K562 (cell line): ENCODE data around the gene EPHB2. TPM values are rescaled to one million over a fixed set of nuclear protein-coding genes. Genes with fewer than 3 reads are reported as not detected.

Experiments used
- ATAC-seq: fragments of 200-7000 bp; cut with Tn5 transposase; 3 replicates; pipeline ENCODE4 v1.9.1; 2020; ENCODE audit warnings: moderate library complexity
- BruUV-seq: library from RNA; stranded (reverse); fragments of 400-500 nt; replicated peaks from 2 replicates; lab custom pipeline; 2021; lab: Mats Ljungman, UMichigan
- CTCF ChIA-PET: fragments of 300-600 bp; formaldehyde crosslinking; extraction: SDS; loops from one replicate; lab custom pipeline; 2021; ENCODE audit warnings: low intra/inter-chr PET ratio; lab: Yijun Ruan, JAX
- POLR2A ChIA-PET: fragments of 300-600, 350-650 bp; sonication (Branson Sonifier 250); formaldehyde crosslinking; extraction: SDS; loops from one replicate; lab custom pipeline; 2021; ENCODE audit warnings: antibody characterized with exemption, inconsistent platforms; lab: Yijun Ruan, JAX
- DNase-seq, 4 experiments: peaks; one replicate each; pipeline versions ENCODE4 v3.0.0 to v3.0.0-alpha.2; 2011 to 2018; ENCODE audit warnings: low spot score in 3 of 4, mixed read lengths in 3 of 4; ENCODE audit errors: extremely low read depth in 1 of 4
- FAIRE-seq: peaks from 2 replicates; lab custom pipeline; 2011; peaks lifted over from hg19 to GRCh38; lab: Jason Lieb, UNC
- H2AFZ ChIP-seq: 2 replicates; pipeline ENCODE4 v1.6.0; 2011; ENCODE audit warnings: low read depth, low read length, control low read depth, inconsistent platforms
- H3K27ac ChIP-seq: fragments of 200-600 bp; 3 replicates; pipeline ENCODE4 v1.8.0; 2011; ENCODE audit warnings: low read depth, mild to moderate bottlenecking, control low read depth, inconsistent platforms, low read length, moderate library complexity, mixed read lengths; ENCODE audit errors: extremely low read depth
- H3K27me3 ChIP-seq, 2 experiments: fragments of 300-600 bp in 1 of 2; 2 replicates in 1 of 2; 3 replicates in 1 of 2; pipeline versions ENCODE4 v1.6.0 to v1.8.0; 2011; ENCODE audit warnings: inconsistent platforms in 2 of 2, low read length in 2 of 2, mild to moderate bottlenecking in 1 of 2, mixed read lengths in 1 of 2, moderate library complexity in 1 of 2; ENCODE audit not compliant: control insufficient read depth in 2 of 2, insufficient read depth in 2 of 2
- H3K36me3 ChIP-seq: fragments of 300-600 bp; 3 replicates; pipeline ENCODE4 v1.8.0; 2011; ENCODE audit warnings: mild to moderate bottlenecking, low read length, inconsistent platforms; ENCODE audit not compliant: control insufficient read depth, insufficient read depth
- H3K4me1 ChIP-seq, 2 experiments: fragments of 200-600 bp in 1 of 2; replicated peaks in 1 of 2; 2 replicates in 1 of 2; 3 replicates in 1 of 2; pipeline versions ENCODE4 v1.5.1 to v1.8.0; 2011; ENCODE audit warnings: inconsistent platforms in 2 of 2, low read length in 2 of 2, mild to moderate bottlenecking in 1 of 2, mixed read lengths in 1 of 2, moderate library complexity in 1 of 2; ENCODE audit not compliant: control insufficient read depth in 2 of 2, insufficient read depth in 2 of 2
- H3K4me2 ChIP-seq: 2 replicates; pipeline ENCODE4 v1.6.1; 2011; ENCODE audit warnings: low read length, control low read depth, inconsistent platforms, mixed read lengths; ENCODE audit not compliant: insufficient read depth
- H3K4me3 ChIP-seq: fragments of 200-600 bp; sonication (generic), shearing (Covaris generic); 2 replicates; pipeline ENCODE4 v1.5.1; 2016; ENCODE audit warnings: control low read depth, inconsistent platforms
- H3K79me2 ChIP-seq: fragments of 200-600 bp; 3 replicates; pipeline ENCODE4 v1.8.0; 2011; ENCODE audit warnings: low read length, inconsistent platforms; ENCODE audit not compliant: control insufficient read depth, insufficient read depth
- H3K9ac ChIP-seq, 2 experiments: 2 replicates each; pipeline versions ENCODE4 v1.6.0 to v1.6.1; 2011; ENCODE audit warnings: low read depth in 2 of 2, low read length in 2 of 2, control low read depth in 1 of 2, inconsistent platforms in 1 of 2, mild to moderate bottlenecking in 1 of 2, mixed read lengths in 1 of 2; ENCODE audit not compliant: insufficient read depth in 1 of 2
- H3K9me1 ChIP-seq: one replicate; pipeline ENCODE4 v1.6.0; 2011; ENCODE audit warnings: inconsistent platforms, mild to moderate bottlenecking, low read length, moderate library complexity; ENCODE audit not compliant: control insufficient read depth, insufficient read depth
- H3K9me3 ChIP-seq: replicated peaks from 2 replicates; pipeline ENCODE4 v1.5.1; 2011; ENCODE audit warnings: low read depth, low read length, inconsistent platforms; ENCODE audit not compliant: control insufficient read depth, insufficient read depth
- H4K20me1 ChIP-seq: replicated peaks from 2 replicates; pipeline ENCODE4 v1.6.1; 2011; ENCODE audit warnings: low read length, inconsistent platforms, mixed read lengths; ENCODE audit not compliant: control insufficient read depth, insufficient read depth
- MCM5 ChIP-seq: fragments of 450-650 bp; IDR thresholded peaks from 2 replicates; pipeline ENCODE4 v1.6.1; 2016; ENCODE audit warnings: low read depth
- WGBS: fragments of 100-300 bp; shearing (Covaris generic); methylation state at CpG from one replicate; pipeline ENCODE4 v1.1.6; 2016; ENCODE audit warnings: low coverage, mixed read lengths; ENCODE audit not compliant: insufficient coverage; ENCODE audit errors: missing lambda C conversion rate; 5-methylcytosine and 5-hydroxymethylcytosine counted together
- in situ Hi-C: fragments of 300-500 bp; cut with MboI; formaldehyde crosslinking; loops from 4 replicates; pipeline ENCODE4 v1.15.0; 2018; ENCODE audit warnings: inconsistent platforms, mixed read lengths
- intact Hi-C: fragments of 100-400 bp; cut with micrococcal nuclease; formaldehyde crosslinking; loops from 2 replicates; pipeline ENCODE4 v1.14.2; 2022
- polyA plus RNA-seq, 8 experiments: library from polyadenylated mRNA; depleted of rRNA in 4 of 8; stranded (reverse) in 5 of 8; unstranded in 3 of 8; fragments of >200 nt; fragmentation: Nextera tagmentation in 2 of 8; fragmentation: Illumina TruSeq in 1 of 8; extraction: Ambion mirVana in 2 of 8; extraction: Trizol in 1 of 8; gene quantifications; 2 replicates each; pipeline versions ENCODE4 v1.2.1 to v1.2.3, GENCODE V29; 2011 to 2014; ENCODE audit warnings: inconsistent platforms in 1 of 8, missing spikeins in 1 of 8
- total RNA-seq, 7 experiments: library from RNA; depleted of rRNA in 6 of 7; stranded (reverse); fragments of >200 nt in 6 of 7; fragmentation: Illumina TruSeq in 2 of 7; extraction: Trizol in 2 of 7; gene quantifications; 2 replicates each; pipeline versions ENCODE4 v1.2.1 to v1.2.3, GENCODE V29; 2011 to 2021; ENCODE audit warnings: low replicate concordance in 1 of 7
- TF ChIP-seq, protein P1 (sequence below): fragments of 450-650 bp; IDR thresholded peaks from 2 replicates; pipeline ENCODE4 v1.6.1; 2016; ENCODE audit warnings: low read depth
- TF ChIP-seq, protein P2 (sequence below): fragments of 250-450 bp; sonication (Bioruptor Pico); IDR thresholded peaks from 2 replicates; pipeline ENCODE4 v1.4.0; 2020; ENCODE audit warnings: mild to moderate bottlenecking, moderate library complexity, borderline replicate concordance
- TF ChIP-seq, protein P3 (sequence below), 2 experiments: IDR thresholded peaks; 2 replicates each; pipeline ENCODE4 v1.6.1; 2012; ENCODE audit warnings: improper control_type of control experiment in 2 of 2, low read depth in 2 of 2, low read length in 2 of 2, borderline replicate concordance in 1 of 2
- TF ChIP-seq, protein P4 (sequence below), 3 experiments: fragments of 200-800 bp in 1 of 3; sonication (Bioruptor generic) in 1 of 3; sonication (generic) in 1 of 3; formaldehyde crosslinking in 1 of 3; IDR thresholded peaks; 2 replicates each; pipeline versions ENCODE4 v1.6.1 to v1.8.0; 2016 to 2022; ENCODE audit warnings: mild to moderate bottlenecking in 2 of 3, missing compliant biosample characterization in 2 of 3, missing genetic modification characterization in 2 of 3, missing genetic modification reagents in 1 of 3

Gene EPHB2
- total and polyA plus RNA-seq, 9 of the 15 experiments (the other 6 are each of a cell fraction or from before 2014, with no cell fraction given): not detected

DNA sequence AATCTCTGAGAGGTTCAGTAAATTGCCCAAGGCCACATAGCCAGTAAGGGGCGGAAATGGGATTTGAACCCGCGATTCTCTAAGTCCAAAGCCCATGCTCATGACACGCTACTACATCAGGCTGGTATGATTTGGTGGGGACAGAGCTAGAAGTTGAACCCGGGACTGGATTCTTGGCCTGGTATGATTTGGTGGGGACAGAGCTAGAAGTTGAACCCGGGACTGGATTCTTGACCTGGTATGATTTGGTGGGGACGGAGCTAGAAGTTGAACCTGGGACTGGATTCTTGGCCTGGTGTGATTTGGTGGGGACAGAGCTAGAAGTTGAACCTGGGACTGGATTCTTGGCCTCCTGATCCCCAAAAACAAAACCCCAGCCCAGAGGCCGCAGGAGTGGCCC, 23.0 kb downstream of the EPHB2 start:
- no peak overlapping the region for H2AFZ ChIP-seq
- POLR2A ChIA-PET: interaction anchor here (0.6 to 1.4 kb wide), 5 partner anchors 8 to 145 kb away, joined by 4 to 8 read pairs (median 4); no protein-coding TSS in a partner anchor
- intact Hi-C loops (loop anchor here (2.0 kb wide), 1 partner anchor 29 kb away; no protein-coding TSS in a partner anchor), in situ Hi-C loops (no loop called here)
- H3K27ac ChIP-seq: no peak overlapping the region
- peaks cover 17 to 56% of the 10 kb centered on the region in 2 experiments; a peak in 4 of 5 replicates for H3K27me3 ChIP-seq
- DNase-seq (no peak), FAIRE-seq (no peak), ATAC-seq (no peak)
- CTCF ChIA-PET: no interaction called here
- no peaks in the 10 kb centered on the region for H3K9me3 ChIP-seq
- no TSS peak for BruUV-seq
- no peaks in the 10 kb centered on the region for H3K36me3 ChIP-seq
- WGBS: 0% methylated on average over 8 of the region's 8 CpGs
- H3K4me1 ChIP-seq: peaks cover 0 to 6% of the 10 kb centered on the region in 2 experiments; a peak in 1 of 5 replicates
- no peak overlapping the region for H3K4me2 ChIP-seq
- H3K4me3 ChIP-seq: no peak overlapping the region
- 0 out of 2 replicates have a peak, but pooled peaks cover 6% of the 10 kb centered on the region for H4K20me1 ChIP-seq
- H3K9ac ChIP-seq: no peak overlapping the region
- no peaks in the 10 kb centered on the region for H3K79me2 ChIP-seq
- no peaks in the 10 kb centered on the region for H3K9me1 ChIP-seq
- TF ChIP-seq, protein P1, sequence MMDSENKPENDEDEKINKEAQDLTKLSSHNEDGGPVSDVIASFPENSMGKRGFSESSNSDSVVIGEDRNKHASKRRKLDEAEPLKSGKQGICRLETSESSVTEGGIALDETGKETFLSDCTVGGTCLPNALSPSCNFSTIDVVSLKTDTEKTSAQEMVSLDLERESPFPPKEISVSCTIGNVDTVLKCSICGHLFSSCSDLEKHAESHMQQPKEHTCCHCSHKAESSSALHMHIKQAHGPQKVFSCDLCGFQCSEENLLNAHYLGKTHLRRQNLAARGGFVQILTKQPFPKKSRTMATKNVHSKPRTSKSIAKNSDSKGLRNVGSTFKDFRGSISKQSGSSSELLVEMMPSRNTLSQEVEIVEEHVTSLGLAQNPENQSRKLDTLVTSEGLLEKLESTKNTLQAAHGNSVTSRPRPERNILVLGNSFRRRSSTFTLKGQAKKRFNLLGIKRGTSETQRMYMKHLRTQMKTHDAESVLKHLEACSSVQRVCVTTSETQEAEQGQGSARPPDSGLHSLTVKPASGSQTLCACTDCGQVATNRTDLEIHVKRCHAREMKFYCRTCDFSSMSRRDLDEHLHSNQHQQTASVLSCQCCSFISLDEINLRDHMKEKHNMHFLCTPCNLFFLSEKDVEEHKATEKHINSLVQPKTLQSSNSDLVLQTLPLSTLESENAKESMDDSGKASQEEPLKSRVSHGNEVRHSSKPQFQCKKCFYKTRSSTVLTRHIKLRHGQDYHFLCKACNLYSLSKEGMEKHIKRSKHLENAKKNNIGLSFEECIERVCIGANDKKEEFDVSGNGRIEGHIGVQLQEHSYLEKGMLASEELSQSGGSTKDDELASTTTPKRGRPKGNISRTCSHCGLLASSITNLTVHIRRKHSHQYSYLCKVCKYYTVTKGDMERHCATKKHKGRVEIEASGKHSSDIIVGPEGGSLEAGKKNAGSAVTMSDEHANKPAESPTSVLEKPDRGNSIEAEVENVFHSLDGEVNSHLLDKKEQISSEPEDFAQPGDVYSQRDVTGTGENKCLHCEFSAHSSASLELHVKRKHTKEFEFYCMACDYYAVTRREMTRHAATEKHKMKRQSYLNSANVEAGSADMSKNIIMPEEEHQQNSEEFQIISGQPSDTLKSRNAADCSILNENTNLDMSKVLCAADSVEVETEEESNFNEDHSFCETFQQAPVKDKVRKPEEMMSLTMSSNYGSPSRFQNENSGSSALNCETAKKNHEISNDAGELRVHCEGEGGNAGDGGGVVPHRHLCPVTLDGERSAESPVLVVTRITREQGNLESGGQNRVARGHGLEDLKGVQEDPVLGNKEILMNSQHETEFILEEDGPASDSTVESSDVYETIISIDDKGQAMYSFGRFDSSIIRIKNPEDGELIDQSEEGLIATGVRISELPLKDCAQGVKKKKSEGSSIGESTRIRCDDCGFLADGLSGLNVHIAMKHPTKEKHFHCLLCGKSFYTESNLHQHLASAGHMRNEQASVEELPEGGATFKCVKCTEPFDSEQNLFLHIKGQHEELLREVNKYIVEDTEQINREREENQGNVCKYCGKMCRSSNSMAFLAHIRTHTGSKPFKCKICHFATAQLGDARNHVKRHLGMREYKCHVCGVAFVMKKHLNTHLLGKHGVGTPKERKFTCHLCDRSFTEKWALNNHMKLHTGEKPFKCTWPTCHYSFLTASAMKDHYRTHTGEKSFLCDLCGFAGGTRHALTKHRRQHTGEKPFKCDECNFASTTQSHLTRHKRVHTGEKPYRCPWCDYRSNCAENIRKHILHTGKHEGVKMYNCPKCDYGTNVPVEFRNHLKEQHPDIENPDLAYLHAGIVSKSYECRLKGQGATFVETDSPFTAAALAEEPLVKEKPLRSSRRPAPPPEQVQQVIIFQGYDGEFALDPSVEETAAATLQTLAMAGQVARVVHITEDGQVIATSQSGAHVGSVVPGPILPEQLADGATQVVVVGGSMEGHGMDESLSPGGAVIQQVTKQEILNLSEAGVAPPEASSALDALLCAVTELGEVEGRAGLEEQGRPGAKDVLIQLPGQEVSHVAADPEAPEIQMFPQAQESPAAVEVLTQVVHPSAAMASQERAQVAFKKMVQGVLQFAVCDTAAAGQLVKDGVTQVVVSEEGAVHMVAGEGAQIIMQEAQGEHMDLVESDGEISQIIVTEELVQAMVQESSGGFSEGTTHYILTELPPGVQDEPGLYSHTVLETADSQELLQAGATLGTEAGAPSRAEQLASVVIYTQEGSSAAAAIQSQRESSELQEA: no peak
- no peak for TF ChIP-seq MCM5
- TF ChIP-seq, protein P2, sequence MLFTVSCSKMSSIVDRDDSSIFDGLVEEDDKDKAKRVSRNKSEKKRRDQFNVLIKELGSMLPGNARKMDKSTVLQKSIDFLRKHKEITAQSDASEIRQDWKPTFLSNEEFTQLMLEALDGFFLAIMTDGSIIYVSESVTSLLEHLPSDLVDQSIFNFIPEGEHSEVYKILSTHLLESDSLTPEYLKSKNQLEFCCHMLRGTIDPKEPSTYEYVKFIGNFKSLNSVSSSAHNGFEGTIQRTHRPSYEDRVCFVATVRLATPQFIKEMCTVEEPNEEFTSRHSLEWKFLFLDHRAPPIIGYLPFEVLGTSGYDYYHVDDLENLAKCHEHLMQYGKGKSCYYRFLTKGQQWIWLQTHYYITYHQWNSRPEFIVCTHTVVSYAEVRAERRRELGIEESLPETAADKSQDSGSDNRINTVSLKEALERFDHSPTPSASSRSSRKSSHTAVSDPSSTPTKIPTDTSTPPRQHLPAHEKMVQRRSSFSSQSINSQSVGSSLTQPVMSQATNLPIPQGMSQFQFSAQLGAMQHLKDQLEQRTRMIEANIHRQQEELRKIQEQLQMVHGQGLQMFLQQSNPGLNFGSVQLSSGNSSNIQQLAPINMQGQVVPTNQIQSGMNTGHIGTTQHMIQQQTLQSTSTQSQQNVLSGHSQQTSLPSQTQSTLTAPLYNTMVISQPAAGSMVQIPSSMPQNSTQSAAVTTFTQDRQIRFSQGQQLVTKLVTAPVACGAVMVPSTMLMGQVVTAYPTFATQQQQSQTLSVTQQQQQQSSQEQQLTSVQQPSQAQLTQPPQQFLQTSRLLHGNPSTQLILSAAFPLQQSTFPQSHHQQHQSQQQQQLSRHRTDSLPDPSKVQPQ (CRISPR knock-in tag): no peak
- TF ChIP-seq, protein P3, sequence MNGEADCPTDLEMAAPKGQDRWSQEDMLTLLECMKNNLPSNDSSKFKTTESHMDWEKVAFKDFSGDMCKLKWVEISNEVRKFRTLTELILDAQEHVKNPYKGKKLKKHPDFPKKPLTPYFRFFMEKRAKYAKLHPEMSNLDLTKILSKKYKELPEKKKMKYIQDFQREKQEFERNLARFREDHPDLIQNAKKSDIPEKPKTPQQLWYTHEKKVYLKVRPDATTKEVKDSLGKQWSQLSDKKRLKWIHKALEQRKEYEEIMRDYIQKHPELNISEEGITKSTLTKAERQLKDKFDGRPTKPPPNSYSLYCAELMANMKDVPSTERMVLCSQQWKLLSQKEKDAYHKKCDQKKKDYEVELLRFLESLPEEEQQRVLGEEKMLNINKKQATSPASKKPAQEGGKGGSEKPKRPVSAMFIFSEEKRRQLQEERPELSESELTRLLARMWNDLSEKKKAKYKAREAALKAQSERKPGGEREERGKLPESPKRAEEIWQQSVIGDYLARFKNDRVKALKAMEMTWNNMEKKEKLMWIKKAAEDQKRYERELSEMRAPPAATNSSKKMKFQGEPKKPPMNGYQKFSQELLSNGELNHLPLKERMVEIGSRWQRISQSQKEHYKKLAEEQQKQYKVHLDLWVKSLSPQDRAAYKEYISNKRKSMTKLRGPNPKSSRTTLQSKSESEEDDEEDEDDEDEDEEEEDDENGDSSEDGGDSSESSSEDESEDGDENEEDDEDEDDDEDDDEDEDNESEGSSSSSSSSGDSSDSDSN (IDR thresholded peaks at IDR 0.05; ENCODE audit: borderline replicate concordance in 1 of 2, low read depth in 2 of 2, low read length in 2 of 2): no peak
- TF ChIP-seq, protein P4, sequence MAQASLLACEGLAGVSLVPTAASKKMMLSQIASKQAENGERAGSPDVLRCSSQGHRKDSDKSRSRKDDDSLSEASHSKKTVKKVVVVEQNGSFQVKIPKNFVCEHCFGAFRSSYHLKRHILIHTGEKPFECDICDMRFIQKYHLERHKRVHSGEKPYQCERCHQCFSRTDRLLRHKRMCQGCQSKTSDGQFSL (CRISPR knock-in tag; IDR thresholded peaks at IDR 0.05): no peak
- TF ChIP-seq, protein P4 (tag; IDR thresholded peaks at IDR 0.05): no peak
